Cardiac septum (tissue), 1 donor: ENCODE results near the gene ATE1. TPM values are rescaled to one million over a fixed set of nuclear protein-coding genes. Genes with fewer than 3 reads are reported as not detected.
"Not testable (repeated sequence)": the region's sequence is repeated elsewhere in the genome, so short reads cannot be mapped to it uniquely, and the experiment has no call there.

Source experiments
- DNase-seq: peaks from one replicate; pipeline ENCODE4 v3.0.0-alpha.2; 2020; ENCODE audit warnings: low spot score
- intact Hi-C: fragments of 100-400 bp; cut with DNase I; formaldehyde crosslinking; loops from one replicate; pipeline ENCODE4 v1.14.0; 2022
- total RNA-seq: library from RNA; stranded (reverse); fragmentation: NEBNext Ultra II Directional; extraction: Animal tissue kit (Norgen Biotek cat#: 25700); gene quantifications from one replicate; pipeline ENCODE4 v1.2.1, GENCODE V29; 2021
- donor health status: DM: no; HTN: no; CAD: no.

Gene ATE1
- total RNA-seq, 1 donor from 2014 or later: 38.1 TPM

DNA sequence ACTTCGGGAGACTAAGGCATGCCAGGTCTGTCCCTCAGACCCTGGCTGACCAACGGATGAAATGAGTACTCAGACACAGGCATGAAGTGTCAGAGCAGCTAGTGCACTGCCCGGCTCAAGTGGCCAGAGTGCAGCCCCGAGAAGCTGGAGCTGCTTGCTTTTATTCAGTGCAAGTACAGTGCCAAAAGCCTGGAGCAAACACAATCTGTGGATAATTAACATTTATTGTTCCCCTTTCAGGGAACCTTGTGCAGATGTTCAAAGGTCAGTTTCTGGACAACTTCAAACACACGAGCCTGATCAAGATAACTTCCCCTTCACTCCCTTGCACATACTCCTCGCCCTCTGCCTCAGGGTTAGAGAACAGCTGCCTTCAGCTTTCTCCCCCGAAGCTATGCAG, 7.9 kb upstream of the ATE1 start:
- DNase-seq: no peak
- intact Hi-C loops: no loop called here

DNA sequence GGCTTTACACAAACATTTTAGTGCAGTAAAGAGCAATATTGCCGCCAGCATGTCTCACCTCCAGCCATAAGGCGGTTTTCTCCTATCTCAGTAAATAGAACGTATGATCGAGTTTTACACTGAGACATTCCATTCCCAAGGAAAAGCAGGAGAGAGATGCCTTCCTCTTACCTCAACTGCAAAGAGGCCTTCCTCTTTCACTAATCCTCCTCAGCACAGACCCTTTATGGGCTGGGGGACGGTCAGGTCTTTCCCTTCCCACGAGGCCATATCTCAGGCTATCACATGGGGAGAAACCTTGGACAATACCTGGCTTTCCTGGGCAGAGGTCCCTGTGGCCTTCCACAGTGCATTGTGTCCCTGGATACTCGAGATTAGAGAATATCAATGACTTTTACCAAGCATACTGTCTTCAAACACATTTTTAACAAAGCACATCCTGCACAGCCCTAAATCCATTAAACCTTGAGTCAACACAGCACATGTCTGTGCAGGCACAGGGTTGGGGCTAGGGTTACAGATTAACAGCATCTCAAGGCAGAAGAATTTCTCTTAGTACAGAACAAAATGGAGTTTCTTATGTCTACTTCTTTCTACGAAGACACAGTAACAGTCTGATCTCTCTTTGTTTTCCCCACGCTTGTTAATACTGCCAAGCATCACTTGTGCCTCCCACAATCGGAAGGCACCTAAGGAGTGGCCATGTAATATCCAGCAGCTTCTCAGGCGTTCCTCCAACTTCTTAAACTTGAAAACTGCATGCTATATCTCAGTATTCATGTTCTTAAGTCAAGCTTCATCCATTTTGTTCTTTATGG, 2.6 kb upstream of the ATE1 start:
- intact Hi-C loops, DNase-seq: not testable (repeated sequence)

- intact Hi-C loops: loop anchor here (5.0 to 10.0 kb wide), 3 partner anchors 43 to 185 kb away; no protein-coding TSS in a partner anchor
- DNase-seq: not testable (repeated sequence)
Observed at GRCh38 chr10:121929585-121930267, 1.9 kb upstream of the ATE1 start.

DNA sequence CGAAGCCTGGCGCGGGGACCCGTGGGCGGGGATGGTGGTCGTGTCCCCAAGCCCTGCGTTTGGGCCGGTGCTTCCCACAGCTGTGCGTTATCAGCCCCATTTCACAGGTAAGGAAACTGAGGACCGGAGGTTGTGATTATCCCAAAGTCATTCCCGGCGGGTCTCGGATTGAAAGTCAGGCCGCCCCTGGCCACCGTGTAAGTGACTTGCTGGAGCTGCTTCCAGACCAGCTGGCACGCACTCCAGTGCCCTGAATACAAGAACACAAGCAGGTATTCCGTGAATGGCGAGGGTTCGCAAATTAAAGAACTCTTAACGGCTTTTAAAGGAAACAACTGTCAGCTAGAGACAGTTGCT, 675 bp upstream of the ATE1 start:
- DNase-seq: no peak
- intact Hi-C loops: loop anchor here (5.0 to 10.0 kb wide), 3 partner anchors 44 to 186 kb away; no protein-coding TSS in a partner anchor

DNA sequence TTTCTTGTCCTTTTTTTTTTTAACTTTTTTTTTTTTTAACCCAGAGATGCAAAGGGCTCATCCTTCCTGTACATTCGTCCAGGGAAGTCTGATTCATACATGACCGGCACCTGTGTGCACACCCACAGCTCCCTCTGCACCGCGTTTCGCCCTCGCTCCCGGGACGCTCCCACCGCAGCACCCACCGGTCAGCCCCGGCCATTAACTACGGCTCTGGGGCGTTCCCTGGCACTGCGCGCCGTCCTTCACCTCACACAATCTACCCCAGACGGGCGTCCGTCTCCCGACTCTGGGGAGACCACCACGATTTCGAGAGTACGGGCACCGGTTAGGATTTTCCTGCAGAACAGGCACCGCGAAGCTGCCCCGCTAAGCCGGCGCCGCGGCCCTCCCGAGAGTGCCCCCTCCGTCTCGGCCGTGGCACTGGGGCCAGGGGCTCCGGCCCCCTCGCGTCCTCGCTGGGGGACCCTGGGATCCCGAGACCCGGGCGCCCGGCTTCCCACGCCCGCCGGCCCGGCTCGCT, 452 bp downstream of the ATE1 start:
- intact Hi-C loops: loop anchor here (5.0 to 10.0 kb wide), 3 partner anchors 45 to 187 kb away; no protein-coding TSS in a partner anchor
- peak; percentile 83 for DNase-seq

GRCh38 chr10:121926671-121927317, 1.0 kb downstream of the ATE1 start:
- DNase-seq: no peak
- intact Hi-C loops: loop anchor here (5.0 to 10.0 kb wide), 3 partner anchors 46 to 188 kb away; no protein-coding TSS in a partner anchor

DNA sequence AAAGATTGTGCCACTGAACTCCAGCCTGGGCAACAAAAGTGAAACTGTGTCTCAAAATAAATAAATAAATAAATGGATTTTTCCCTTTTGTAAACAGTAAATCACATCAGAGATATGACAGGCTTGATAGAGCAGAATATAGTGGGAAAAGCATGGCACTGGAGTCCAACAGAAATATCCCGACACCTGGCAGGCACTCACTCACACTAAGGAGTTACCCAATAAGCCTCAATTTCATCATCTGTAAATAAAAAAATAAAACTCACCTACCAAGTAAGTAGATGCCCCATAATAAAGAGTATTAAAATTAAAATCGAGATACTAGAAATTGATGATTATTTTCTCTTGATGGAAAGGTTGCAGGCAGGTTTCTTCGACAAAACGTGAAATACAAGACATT, 1.7 kb downstream of the ATE1 start:
- intact Hi-C loops: loop anchor here (5.0 to 10.0 kb wide), 3 partner anchors 46 to 189 kb away; no protein-coding TSS in a partner anchor
- DNase-seq: no peak

DNA sequence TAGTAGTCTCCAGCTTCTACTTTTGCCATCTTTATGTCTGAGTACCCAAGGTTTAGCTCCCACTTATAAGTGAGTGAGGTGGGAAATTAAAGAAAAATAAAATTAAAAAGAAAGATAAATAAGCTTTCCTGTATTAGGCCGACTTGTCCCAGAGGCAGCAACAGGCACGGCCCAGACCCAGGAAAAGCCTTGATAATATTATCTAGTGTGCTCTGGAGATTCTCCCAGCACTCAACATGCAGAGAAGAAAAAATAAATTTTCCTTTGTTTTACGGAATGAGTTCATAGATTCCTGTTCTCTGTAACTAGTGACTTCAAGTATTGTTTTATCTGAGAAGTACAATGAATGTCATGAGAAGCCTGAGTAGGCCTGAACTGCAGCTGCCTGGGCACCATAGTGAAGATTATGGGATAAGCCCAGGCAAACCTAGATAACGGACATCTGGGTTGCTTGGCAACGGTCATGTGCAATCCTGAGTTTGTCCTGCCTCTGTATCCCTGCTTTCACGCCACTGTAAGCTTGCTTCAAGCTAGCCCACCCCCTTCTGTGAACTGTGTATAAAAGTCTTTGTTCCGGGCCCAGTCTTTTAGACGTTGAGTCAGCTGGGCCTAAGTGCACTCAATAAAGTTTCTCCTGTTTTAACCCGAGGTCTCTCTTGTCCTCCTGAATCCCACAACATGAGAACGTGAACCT, 6.4 kb downstream of the ATE1 start:
- intact Hi-C loops: loop anchor here (10.0 kb wide), 1 partner anchor 193 kb away; no protein-coding TSS in a partner anchor
- no peak for DNase-seq

DNA sequence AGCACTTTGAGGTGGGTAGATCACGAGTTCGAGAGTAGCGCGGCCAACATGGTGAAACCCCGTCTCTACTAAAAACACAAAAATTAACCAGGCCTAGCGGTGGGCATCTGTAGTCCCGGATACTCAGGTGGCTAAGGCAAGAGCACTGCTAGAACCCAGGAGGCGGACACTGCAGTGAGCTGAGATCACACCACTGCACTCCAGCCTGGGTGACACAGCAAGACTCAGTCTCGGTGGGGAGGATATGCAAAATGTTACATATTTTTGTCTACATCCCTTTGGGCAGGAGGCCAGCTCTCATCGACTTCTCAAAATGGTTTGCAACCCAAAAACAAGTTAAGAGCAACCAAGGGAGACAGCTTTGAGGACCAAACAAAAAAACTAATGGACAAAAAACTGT, 8.2 kb downstream of the ATE1 start:
- DNase-seq: no peak
- intact Hi-C loops: loop anchor here (10.0 kb wide), 1 partner anchor 195 kb away; no protein-coding TSS in a partner anchor

DNA sequence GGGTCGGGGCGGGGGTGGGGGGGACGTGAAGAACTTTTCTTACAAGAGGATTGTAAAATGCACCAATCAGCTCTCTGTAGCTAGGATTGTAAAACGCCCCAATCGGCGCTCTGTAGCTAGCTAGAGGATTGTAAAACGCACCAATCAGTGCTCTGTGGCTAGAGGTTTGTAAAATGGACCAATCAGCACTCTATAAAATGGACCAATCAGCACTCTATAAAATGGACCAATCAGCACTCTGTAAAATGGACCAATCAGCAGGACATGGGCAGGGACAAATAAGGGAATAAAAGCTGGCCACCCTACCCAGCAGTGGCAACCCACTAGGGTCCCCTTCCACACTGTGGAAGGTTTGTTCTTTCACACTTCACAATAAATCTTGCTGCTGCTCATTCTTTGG, 9.0 kb downstream of the ATE1 start:
- DNase-seq, intact Hi-C loops: not testable (repeated sequence)

DNA sequence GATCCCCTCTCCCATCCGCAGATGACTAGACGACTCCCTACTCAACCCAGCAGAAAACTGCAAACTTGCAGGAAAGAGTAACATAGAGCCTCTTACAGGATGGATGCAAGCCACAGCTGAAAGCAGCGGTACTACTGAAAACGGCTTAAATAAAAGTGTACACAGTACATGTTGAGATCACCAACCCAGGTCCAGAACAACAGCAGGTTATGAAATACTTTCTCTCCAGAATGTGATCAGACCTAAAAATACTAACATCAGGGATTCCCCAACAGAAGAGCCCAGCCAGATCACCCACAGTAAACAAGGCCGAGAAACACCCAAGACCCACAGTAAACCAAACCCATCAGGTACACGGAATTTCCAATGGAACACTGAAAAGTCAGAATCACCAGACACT, 13.2 kb downstream of the ATE1 start:
- DNase-seq: no peak
- intact Hi-C loops: no loop called here

GRCh38 chr10:121911421-121911697, 16.5 kb downstream of the ATE1 start:
- DNase-seq: no peak
- intact Hi-C loops: no loop called here

- intact Hi-C loops: no loop called here
- DNase-seq: no peak
Observed at GRCh38 chr10:121910673-121911420, 17.0 kb downstream of the ATE1 start.

DNA sequence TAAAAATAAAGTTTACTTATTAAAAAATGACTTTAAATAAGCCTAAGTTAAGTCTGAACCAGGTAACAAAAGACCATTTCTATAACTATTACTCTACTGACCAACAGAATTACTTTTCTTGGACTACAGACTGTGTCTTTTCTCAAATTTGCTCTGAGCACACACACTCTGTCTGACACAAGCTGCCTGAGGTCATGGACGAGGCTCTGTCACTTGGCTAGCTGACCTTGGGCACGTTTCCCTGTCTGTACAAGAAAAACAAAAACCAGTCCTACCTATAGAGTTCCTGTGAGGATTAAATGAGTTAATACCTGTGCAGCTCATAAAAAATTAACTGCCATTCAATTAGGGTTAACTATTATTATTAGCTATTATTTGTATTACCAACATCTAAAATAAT, 22.9 kb downstream of the ATE1 start:
- DNase-seq: no peak
- intact Hi-C loops: no loop called here

DNA sequence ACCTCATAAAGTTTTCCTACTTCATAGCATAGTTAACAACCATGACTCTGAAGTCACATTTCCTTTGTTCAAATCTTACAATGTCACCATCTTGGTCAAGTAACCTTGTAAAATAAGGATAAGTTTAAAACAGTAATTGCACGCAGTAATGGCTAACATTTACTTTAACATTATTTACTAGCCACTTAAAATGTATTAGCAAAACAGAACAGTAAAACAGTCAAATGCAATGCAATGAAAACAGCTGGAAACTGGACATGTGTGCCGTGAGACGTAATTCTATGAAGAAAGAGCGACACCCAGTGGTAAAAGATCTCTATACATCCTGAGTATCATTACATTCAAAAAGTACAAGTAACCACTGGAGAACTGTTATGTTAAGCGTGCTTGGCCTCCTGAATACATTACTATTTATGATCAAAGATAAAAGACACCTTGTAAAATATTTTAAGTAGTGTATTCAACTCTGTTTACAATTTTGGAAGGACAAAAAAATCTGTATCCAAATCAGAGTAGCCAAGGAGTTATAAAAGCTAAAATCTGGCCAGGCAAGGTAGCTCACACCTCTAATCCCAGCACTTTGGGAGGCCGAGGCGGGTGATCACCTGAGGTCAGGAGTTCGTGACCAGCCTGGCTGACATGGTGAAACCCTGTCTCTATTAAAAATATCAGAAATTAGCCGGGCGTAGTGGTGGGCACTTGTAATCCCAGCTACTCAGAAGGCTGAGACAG, 27.2 kb downstream of the ATE1 start:
- no peak for DNase-seq
- intact Hi-C loops: no loop called here

DNA sequence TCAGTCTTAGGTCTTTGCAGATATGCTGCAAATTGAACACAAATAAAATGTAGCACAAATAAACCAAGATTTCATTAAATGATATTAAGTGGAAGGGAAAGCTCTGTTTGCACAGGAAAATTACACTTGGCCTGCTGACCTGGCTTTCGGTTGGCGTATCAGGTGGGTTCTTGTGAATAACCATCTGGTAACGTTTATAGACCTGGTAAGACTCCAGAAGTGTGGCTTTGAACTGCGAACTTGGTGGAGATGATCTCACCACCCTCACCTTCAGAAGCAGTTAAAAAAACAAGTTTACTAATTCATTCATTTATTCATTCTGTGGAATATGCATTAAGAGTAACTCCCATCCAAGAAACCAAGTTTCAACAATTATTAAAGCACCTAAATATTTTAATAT, 28.1 kb downstream of the ATE1 start:
- DNase-seq: no peak
- intact Hi-C loops: no loop called here

DNA sequence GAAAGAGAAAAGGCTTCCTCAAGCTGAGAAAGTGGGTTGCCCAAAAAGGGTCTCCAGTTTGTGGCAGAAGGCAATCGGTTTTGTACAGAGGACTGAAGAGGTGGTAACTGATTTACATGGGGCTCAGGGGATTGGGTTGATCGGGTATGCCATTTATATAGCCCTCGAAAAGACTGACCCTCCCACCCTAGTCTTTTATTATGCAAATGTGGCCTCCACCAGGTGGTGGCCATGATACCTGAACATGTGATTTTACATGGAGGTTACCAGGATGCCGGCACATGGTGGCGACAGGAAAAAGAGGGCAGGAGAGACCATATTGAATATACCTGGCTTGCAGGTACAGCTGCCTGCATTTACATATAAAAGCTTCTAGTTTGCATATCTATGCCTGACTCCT, 36.7 kb downstream of the ATE1 start:
- intact Hi-C loops: no loop called here
- no peak for DNase-seq

DNA sequence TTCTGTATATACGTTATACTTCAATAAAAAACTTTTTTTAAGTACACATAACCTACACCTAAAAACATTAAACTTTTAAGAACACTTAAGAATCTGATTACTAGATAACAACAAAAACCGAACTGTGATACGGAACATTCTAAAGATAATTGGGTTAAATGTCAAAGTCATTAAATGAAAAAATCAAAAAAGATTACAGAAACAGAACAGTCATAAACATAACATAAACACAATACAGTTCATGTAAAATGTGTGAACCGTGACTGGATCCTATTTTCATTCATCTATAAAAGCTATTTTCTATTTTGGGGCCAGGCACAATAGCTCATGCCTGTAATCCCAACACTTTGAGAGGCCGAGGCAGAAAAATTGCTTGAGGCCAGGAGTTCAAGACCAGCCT, 38.6 kb downstream of the ATE1 start:
- intact Hi-C loops: loop anchor here (5.0 kb wide), 2 partner anchors 67 to 947 kb away; no protein-coding TSS in a partner anchor

More for the DNA sequence above, 38.6 kb downstream of the ATE1 start:
- DNase-seq: no peak
